GM18909 (cell line): Measurements from ENCODE around the gene DPH6.
"Not testable (repeated sequence)": the region's sequence is repeated elsewhere in the genome, so short reads cannot be mapped to it uniquely, and the experiment has no call there.

ENCODE experiments used
- ATAC-seq: cut with Tn5 transposase; IDR thresholded peaks from one replicate; pipeline ENCODE4 v1.9.1; 2021; ENCODE audit warnings: mild to moderate bottlenecking; ENCODE audit not compliant: unreplicated experiment, poor library complexity

DPH6 gene

DNA sequence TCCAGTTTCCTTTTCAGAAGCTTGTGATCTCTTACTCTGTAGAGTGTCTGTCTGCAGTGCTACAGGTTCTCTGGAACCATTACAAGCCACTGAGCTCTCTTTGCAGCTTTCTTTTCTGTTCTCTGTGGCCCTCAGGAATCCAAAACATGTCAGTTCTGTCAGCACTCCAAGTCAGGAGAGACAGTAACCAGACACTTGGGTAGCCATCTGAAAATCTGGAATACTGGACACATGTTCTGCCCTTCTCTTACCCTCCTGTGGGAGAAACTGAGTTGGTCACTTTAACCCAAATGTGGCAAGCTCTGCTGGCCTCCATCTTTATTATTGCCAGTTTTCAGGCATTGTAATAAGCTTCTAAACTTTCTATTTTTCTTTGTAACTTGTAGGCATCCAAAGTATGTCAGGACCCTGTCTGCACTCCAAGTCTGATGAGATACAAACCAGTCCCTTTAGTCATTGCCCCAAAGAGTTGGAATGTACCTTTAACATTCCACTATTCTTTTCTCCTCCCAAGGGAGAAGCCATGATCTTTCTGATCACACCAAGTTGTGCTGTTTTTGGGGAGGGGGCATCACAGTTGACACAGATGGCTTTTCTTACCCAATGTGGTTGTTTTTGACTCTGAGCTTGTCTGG lies 183.7 kb downstream of the DPH6 start:
- ATAC-seq, result no peak

DNA sequence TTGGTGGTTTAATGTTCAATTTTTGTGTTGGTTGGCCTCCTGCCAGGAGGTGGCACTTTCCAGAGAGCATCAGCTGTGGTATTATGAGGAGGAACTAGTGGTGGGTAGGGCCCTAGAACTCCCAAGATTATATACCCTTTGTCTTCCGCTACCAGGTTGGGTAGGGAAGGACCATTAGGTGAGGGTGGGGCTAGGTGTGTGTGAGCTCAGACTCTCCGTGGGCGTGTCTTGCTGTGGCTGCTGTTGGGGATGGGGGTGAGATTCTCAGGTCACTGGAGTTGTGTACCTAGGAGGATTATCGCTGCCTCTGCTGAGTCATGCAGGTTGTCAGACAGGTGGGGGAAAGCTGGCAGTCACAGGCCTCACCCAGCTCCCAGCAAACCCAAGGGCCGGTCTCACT lies 187.1 kb downstream of the DPH6 start:
- no peak for ATAC-seq

DNA sequence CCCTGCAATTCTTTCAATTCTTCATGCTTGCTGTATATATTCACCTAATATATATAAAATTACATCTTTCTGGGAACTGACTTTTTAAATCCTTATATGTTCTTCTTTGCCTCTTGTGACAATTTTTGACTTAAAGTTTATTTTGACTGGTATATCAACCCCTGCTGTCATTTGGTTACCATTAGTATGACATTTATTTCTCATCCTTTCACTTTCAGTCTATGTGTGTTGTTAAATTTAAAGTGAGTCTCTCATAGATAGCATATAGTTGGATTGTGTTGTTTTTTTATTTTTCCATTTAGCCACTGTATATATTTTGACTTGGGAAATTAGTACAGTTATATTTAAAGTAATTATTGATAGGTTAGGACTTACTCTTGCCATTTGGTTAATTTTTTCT lies 194.9 kb downstream of the DPH6 start:
- no peak for ATAC-seq

DNA sequence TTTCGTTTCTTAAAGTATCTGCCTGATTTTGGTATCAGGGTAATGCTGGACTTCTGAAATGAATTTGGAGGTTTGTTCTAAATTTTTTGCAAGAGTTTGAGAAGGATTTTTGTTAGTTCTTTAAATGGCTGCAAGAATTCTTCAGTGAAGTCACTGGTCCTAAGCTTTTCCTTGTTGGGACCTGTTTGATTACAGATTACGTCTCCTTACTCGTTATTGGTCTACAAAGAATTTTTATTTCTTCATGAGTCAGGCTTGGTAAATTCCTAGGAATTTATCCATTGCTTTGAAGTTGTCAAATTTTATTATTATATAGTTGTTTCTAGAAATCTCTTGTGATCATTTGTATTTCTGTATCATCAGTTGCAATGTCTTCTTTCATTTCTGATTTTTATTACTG lies 196.0 kb downstream of the DPH6 start:
- no peak for ATAC-seq

DNA sequence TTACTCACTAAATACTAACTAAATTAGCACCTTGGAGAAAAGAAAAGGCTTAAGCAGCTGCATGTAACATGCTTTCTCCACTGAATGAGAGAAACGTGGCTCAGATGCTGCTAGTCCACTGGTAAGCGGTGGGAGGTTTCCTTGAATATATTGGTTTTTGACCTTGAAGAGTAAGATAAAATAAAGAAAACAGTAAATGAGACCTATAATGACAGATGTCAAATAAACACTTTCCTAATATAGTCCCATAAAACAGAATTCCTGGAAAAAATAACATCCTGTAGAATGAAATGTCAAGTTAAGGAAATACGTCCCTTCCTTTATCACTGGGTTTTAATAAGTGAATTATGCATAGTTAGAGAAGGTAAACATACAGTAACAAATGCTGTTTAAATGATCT lies 215.0 kb downstream of the DPH6 start:
- no peak for ATAC-seq

DNA sequence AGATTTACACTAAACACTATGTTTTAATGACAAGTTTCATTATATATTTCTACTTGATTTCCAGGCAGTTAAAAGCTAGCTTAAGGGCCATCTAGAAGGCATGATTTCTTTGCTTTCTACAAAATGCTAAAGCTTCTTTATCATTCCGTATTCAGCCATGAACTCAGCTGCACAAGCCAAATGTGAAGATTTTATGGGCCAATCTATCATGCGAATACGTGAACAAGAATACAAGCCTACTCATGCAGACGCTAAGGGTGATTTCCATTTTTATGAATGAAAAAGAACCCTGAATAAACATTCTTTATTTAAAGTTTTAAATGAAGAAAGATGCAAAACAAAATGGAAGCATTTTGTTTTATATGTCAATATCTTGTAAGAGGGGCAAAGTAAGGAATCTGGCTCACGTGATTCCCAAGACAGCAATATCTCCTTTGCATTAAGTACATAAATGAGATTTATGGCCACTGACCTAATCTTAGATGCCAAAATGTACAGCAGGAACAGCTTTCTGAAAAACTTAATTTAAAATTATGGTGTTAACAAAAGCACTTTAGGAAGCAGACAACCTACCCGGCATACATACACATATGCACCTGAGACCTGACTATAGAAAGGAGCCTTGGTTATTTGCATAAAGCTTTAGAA lies 215.8 kb downstream of the DPH6 start:
- no peak for ATAC-seq

DNA sequence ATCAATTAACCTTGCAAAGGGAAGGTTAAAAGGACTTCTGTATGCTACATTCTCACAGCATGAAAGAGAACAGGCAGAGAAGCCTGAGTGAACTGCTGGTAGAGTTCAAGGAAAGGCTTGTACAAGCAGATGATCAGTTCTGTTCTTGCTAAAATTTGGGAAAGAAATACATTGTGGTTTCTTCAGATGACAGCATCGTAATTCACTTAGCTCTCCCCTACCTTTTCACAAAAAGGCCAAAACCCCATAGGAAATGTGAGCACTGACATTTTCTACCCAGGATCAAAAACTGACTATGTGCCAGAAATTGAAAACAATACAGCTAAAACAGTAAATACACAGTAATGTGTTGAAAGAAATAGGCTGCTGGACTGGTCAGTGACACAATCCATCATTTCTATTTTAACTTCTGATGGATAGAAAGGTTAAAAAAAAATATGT lies 216.4 kb downstream of the DPH6 start:
- ATAC-seq, result no peak

DNA sequence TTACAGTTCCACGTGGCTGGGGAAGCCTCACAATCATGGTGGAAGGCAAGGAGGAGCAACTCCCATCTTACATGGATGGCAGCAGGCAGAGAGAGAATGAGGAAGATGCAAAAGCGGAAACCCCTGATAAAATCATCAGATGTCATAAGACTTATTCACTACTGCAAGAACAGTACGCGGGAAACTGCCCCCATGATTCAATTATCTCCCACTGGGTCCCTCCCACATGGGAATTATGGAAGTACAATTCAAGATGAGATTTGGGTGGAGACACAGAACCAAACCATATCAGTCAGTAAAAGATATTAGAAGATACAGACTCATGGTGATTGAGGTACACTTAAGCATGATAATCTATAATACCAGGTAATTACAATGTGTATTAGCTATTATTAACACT lies 217.1 kb downstream of the DPH6 start:
- not testable (repeated sequence) for ATAC-seq

DNA sequence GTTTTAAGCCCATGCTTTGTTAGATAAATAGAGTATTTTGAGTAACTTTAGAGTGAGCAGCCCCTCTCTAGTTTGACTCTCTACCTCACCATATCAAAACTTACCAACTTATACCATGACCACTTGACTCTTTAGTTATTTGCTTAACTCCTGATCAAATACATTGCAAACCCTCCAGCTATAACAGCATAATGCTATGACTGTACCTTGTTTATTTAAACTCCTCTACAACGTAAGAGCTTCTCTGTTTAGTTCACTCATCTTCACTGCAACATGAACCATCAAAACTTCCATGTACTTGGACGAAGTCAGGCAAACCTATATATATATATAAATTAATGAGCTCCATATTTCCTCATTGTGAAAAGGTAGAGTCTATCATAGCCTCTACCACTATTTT lies 218.2 kb downstream of the DPH6 start:
- no peak for ATAC-seq

DNA sequence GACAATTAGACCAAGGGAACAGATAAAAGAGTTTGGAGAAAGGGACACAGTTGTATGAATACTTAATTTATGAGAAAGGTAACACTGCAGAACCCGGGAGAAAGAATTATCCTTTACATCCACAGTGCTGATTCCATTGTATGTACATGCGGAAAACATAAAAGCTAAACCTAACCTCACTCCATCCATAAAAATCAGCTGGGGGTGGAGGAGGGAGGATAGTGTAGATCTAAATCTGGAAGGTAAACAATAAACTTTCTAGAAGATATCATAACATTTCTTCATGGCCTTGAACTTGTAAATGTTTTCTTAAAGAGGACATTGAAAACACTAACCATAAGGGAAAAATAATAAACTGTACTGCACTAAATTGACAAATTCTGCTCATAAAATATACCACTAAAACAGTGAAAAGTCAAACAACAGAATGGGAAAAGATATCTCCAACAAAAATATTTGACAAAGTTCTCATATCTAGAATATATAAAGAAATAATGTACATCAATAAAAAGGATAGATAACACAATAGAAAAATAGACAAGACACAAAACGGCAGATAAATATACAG lies 220.5 kb downstream of the DPH6 start:
- ATAC-seq, result no peak

DNA sequence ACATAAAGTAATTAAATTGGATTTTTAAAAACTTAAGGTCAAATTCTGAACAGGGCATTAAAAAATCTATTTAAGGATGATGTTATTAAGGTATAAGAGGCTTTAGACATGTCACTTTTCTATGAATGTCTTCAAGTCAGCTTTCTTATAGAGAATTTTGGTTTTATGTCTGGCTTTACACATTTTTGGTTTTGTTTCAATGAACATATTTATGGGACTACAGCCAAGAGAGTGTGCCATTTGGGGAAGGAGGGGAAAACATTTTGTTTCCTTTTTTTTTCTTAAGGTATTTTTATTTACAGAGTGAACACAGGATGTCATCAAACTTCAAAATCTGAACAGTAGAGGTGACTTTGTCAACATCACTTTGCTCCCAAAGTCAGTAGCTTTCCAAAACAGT lies 222.8 kb downstream of the DPH6 start:
- ATAC-seq, result no peak

DNA sequence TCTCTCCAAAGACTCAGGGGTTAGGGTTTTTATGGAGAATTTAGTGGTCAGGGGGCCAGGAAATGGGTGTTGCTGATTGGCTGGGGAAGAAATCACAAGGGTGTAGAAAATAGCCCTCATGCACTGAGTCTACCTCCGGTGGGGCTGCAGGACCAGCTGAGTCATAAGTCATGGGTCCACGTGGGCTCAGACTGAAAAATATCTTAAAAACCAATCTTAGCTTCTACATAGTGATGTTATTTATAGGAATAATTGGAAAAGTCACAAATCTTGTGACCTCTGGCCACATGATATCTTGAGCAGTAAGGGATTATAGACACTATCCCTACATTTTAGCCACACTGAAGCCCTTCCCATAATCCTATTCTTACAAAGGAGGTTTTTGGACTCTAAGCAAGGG lies 224.0 kb downstream of the DPH6 start:
- no peak for ATAC-seq

DNA sequence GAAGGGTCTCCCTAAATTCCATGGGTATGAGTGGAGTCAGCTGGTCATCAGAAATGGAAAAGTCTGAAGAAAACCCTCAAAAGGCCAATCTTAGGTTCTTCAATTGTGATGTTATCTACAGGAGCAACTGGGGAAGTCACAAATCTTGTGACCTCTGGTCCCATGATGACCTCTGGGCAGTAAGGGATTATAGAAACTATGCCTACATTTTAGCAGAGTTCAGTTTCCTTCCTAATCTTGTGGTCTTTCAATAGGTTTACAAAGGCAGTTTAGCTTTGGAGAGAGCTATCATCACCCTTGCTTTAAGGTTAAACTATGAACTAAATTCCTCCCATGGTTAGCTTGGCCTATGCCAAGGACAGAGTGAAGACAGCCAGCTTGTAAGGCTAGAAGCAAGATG lies 225.1 kb downstream of the DPH6 start:
- ATAC-seq, result no peak
